Sigmoid colon (tissue), 3 donors: Measurements from ENCODE around the gene PAQR4.

ENCODE experiments used
- POLR2A ChIP-seq, 2 donors: fragments of 450-650 bp; IDR thresholded peaks; one replicate each; pipeline ENCODE4 v1.6.1; 2016; ENCODE audit warnings: antibody characterized with exemption in 2 of 2, mild to moderate bottlenecking in 2 of 2, moderate library complexity in 2 of 2
- TF ChIP-seq, protein P1 (sequence below), 4 experiments: fragments of 450-650 bp in 3 of 4; fragments of 200-600 bp in 1 of 4; IDR thresholded peaks; one replicate each; pipeline ENCODE4 v1.5.1; 2016 to 2019; ENCODE audit warnings: antibody characterized with exemption in 4 of 4, mild to moderate bottlenecking in 3 of 4, moderate library complexity in 2 of 4

DNA sequence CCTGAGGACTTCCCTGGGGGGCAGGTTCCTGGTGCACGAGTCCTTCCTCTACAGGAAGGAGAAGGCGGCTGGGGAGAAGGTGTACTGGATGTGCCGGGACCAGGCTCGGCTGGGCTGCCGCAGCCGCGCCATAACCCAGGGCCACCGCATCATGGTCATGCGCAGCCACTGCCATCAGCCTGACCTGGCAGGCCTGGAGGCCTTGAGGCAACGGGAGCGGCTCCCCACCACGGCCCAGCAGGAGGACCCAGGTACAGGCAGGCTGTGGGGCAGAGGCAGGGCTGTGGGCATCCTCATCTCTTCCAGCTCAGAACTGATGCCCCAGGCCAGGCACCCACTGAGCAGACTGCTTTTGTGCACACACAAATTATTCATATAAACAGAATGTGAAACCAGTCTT is 30.9 kb upstream of the PAQR4 start:
- TF ChIP-seq, protein P1, sequence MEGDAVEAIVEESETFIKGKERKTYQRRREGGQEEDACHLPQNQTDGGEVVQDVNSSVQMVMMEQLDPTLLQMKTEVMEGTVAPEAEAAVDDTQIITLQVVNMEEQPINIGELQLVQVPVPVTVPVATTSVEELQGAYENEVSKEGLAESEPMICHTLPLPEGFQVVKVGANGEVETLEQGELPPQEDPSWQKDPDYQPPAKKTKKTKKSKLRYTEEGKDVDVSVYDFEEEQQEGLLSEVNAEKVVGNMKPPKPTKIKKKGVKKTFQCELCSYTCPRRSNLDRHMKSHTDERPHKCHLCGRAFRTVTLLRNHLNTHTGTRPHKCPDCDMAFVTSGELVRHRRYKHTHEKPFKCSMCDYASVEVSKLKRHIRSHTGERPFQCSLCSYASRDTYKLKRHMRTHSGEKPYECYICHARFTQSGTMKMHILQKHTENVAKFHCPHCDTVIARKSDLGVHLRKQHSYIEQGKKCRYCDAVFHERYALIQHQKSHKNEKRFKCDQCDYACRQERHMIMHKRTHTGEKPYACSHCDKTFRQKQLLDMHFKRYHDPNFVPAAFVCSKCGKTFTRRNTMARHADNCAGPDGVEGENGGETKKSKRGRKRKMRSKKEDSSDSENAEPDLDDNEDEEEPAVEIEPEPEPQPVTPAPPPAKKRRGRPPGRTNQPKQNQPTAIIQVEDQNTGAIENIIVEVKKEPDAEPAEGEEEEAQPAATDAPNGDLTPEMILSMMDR (IDR thresholded peaks at IDR 0.05) = no peak
- TF ChIP-seq POLR2A (IDR thresholded peaks at IDR 0.05) = no peak
